Astrocyte (in vitro differentiated cells and primary cell): ENCODE measurements around the gene GFRA1. TPM values are rescaled to one million over a fixed set of nuclear protein-coding genes. Genes with fewer than 3 reads are reported as not detected.

Experiments used
- DNase-seq: peaks from one replicate; pipeline ENCODE4 v3.0.0-alpha.2; 2010; ENCODE audit warnings: low read depth
- FAIRE-seq: peaks from 2 replicates; lab custom pipeline; 2011; peaks lifted over from hg19 to GRCh38; lab: Jason Lieb, UNC
- H2AFZ ChIP-seq: 2 replicates; pipeline ENCODE4 v1.6.0; 2012; ENCODE audit warnings: low read depth, low read length, inconsistent platforms
- H3K27ac ChIP-seq: 2 replicates; pipeline ENCODE4 v1.5.1; 2011; ENCODE audit warnings: low read depth, low read length, inconsistent platforms
- H3K27me3 ChIP-seq: 2 replicates; pipeline ENCODE4 v1.6.0; 2011; ENCODE audit warnings: low read length, inconsistent platforms; ENCODE audit not compliant: insufficient read depth
- H3K36me3 ChIP-seq: 2 replicates; pipeline ENCODE4 v1.5.1; 2011; ENCODE audit warnings: low read length, inconsistent platforms; ENCODE audit not compliant: insufficient read depth
- H3K4me1 ChIP-seq: 2 replicates; pipeline ENCODE4 v1.5.1; 2011; ENCODE audit warnings: low read length, inconsistent platforms; ENCODE audit not compliant: insufficient read depth
- H3K4me2 ChIP-seq: 2 replicates; pipeline ENCODE4 v1.6.0; 2012; ENCODE audit warnings: low read length, inconsistent platforms
- H3K4me3 ChIP-seq: 2 replicates; pipeline ENCODE4 v1.5.1; 2011; ENCODE audit warnings: low read depth, mild to moderate bottlenecking, low read length, inconsistent platforms; ENCODE audit not compliant: insufficient read depth
- H3K79me2 ChIP-seq: 2 replicates; pipeline ENCODE4 v1.6.0; 2012; ENCODE audit warnings: mild to moderate bottlenecking, low read length, inconsistent platforms; ENCODE audit not compliant: insufficient read depth
- H3K9ac ChIP-seq: 2 replicates; pipeline ENCODE4 v1.6.0; 2012; ENCODE audit warnings: mild to moderate bottlenecking, low read length, inconsistent platforms
- H3K9me3 ChIP-seq: 2 replicates; pipeline ENCODE4 v1.5.1; 2012; ENCODE audit warnings: low read depth, mild to moderate bottlenecking, low read length, inconsistent platforms; ENCODE audit not compliant: insufficient read depth
- H4K20me1 ChIP-seq: 2 replicates; pipeline ENCODE4 v1.6.0; 2012; ENCODE audit warnings: low read length, inconsistent platforms; ENCODE audit not compliant: insufficient read depth
- H3K27ac Mint-ChIP-seq: one replicate; pipeline ENCODE4 v1.8.0; 2021; ENCODE audit warnings: mild to moderate bottlenecking, mixed read lengths; ENCODE audit not compliant: unreplicated experiment
- H3K27me3 Mint-ChIP-seq: one replicate; pipeline ENCODE4 v1.8.0; 2021; ENCODE audit warnings: low read depth, mixed read lengths; ENCODE audit not compliant: unreplicated experiment
- H3K36me3 Mint-ChIP-seq: one replicate; pipeline ENCODE4 v1.8.0; 2021; ENCODE audit warnings: low read depth, mixed read lengths; ENCODE audit not compliant: unreplicated experiment
- H3K4me1 Mint-ChIP-seq: one replicate; pipeline ENCODE4 v1.8.0; 2021; ENCODE audit warnings: low read depth, mixed read lengths; ENCODE audit not compliant: unreplicated experiment
- H3K4me3 Mint-ChIP-seq: one replicate; pipeline ENCODE4 v1.8.0; 2021; ENCODE audit warnings: mild to moderate bottlenecking, moderate library complexity, mixed read lengths; ENCODE audit not compliant: unreplicated experiment
- H3K9me3 Mint-ChIP-seq: one replicate; pipeline ENCODE4 v1.8.0; 2021; ENCODE audit warnings: mild to moderate bottlenecking, mixed read lengths; ENCODE audit not compliant: unreplicated experiment
- CTCF ChIP-seq: IDR thresholded peaks from 2 replicates; pipeline ENCODE4 v1.5.1; 2011; ENCODE audit warnings: low read depth, mild to moderate bottlenecking, inconsistent platforms, low read length, moderate library complexity; ENCODE audit not compliant: insufficient read depth
- EZH2 ChIP-seq: IDR thresholded peaks from 2 replicates; pipeline ENCODE4 v1.6.1; 2012; ENCODE audit warnings: mild to moderate bottlenecking, low read length, inconsistent platforms; ENCODE audit not compliant: insufficient read depth
- total RNA-seq: library from RNA; stranded (reverse); gene quantifications from 2 replicates; pipeline ENCODE4 v1.2.1, GENCODE V29; 2021

GFRA1 gene
- total RNA-seq, 1 donor from 2014 or later: 24.2 TPM

GRCh38 chr10:116221053-116221452, 52.0 kb downstream of the GFRA1 start:
- Mint-ChIP-seq H3K9me3 (no peaks in the 10 kb centered on the region), H3K27ac (no peak overlapping the region), H3K36me3 (no peaks in the 10 kb centered on the region), H3K4me3 (no peak overlapping the region), H3K4me1 (peaks cover 10% of the 10 kb centered on the region), H3K27me3 (peaks cover 3% of the 10 kb centered on the region)
- TF ChIP-seq CTCF (no peak), EZH2 (no peak)
- Histone ChIP-seq H3K9me3 (no peaks in the 10 kb centered on the region), H2AFZ (no peak overlapping the region), H3K4me3 (no peak overlapping the region), H3K4me2 (no peak overlapping the region), H3K27ac (no peak overlapping the region), H3K36me3 (no peaks in the 10 kb centered on the region), H3K79me2 (no peaks in the 10 kb centered on the region), H4K20me1 (no peaks in the 10 kb centered on the region), H3K4me1 (no peaks in the 10 kb centered on the region), H3K27me3 (no peaks in the 10 kb centered on the region), H3K9ac (no peak overlapping the region)
- DNase-seq (no peak), FAIRE-seq (no peak)

- H3K4me3 ChIP-seq: no peak overlapping the region
- DNase-seq: no peak
- no peaks in the 10 kb centered on the region for H3K9me3 ChIP-seq
- Mint-ChIP-seq H3K27me3 (peaks cover 4% of the 10 kb centered on the region), H3K4me1 (peaks cover 15% of the 10 kb centered on the region), H3K36me3 (no peaks in the 10 kb centered on the region), H3K9me3 (no peaks in the 10 kb centered on the region), H3K27ac (no peak overlapping the region), H3K4me3 (no peak overlapping the region)
- no peak overlapping the region for H3K9ac ChIP-seq
- H4K20me1 ChIP-seq: no peaks in the 10 kb centered on the region
- no peak overlapping the region for H2AFZ ChIP-seq
- TF ChIP-seq EZH2: no peak
- TF ChIP-seq CTCF: no peak
- H3K27ac ChIP-seq: no peak overlapping the region
- H3K79me2 ChIP-seq: no peaks in the 10 kb centered on the region
- H3K27me3 ChIP-seq: no peaks in the 10 kb centered on the region
- no peak overlapping the region for H3K4me2 ChIP-seq
- no peak for FAIRE-seq
- H3K36me3 ChIP-seq: no peaks in the 10 kb centered on the region
- H3K4me1 ChIP-seq: no peaks in the 10 kb centered on the region
These were observed 56.3 kb downstream of the GFRA1 start for GRCh38 chr10:116216676-116217075.

- Histone ChIP-seq H3K9me3 (no peaks in the 10 kb centered on the region), H3K27ac (no peak overlapping the region), H3K4me1 (peaks cover 3% of the 10 kb centered on the region), H3K79me2 (no peaks in the 10 kb centered on the region), H3K4me2 (no peak overlapping the region), H3K36me3 (no peaks in the 10 kb centered on the region), H3K4me3 (no peak overlapping the region), H3K9ac (no peak overlapping the region), H3K27me3 (no peaks in the 10 kb centered on the region), H2AFZ (no peak overlapping the region), H4K20me1 (no peaks in the 10 kb centered on the region)
- DNase-seq: no peak
- no peak for FAIRE-seq
- H3K4me1 Mint-ChIP-seq: peaks cover 24% of the 10 kb centered on the region
- no peak overlapping the region for H3K27ac Mint-ChIP-seq
- H3K9me3 Mint-ChIP-seq: no peaks in the 10 kb centered on the region
- no peaks in the 10 kb centered on the region for H3K36me3 Mint-ChIP-seq
- no peak overlapping the region for H3K4me3 Mint-ChIP-seq
- peaks cover 4% of the 10 kb centered on the region for H3K27me3 Mint-ChIP-seq
- TF ChIP-seq EZH2: no peak
- TF ChIP-seq CTCF: no peak
These were observed 57.4 kb downstream of the GFRA1 start for GRCh38 chr10:116215651-116216050.
